Measurements from ENCODE around the gene WNT9A.

GRCh38 chr1:227870366-227870765 is 77.4 kb downstream of the WNT9A start:
- no peak for TF ChIP-seq POLR2A (IDR thresholded peaks at IDR 0.05)
- TF ChIP-seq CTCF (IDR thresholded peaks at IDR 0.05), result no peak
